BJ (cell line): ENCODE measurements around the gene LZTR1. TPM values are rescaled to one million over a fixed set of nuclear protein-coding genes. Genes with fewer than 3 reads are reported as not detected.

Source experiments
- CTCF ChIA-PET: fragments of 350-600 bp; formaldehyde crosslinking; extraction: SDS; loops from one replicate; lab custom pipeline; 2021; ENCODE audit warnings: antibody characterized with exemption, inconsistent platforms; lab: Yijun Ruan, JAX
- POLR2A ChIA-PET: fragments of 300-600 bp; sonication (Branson Sonifier 250); formaldehyde crosslinking; extraction: SDS; loops from one replicate; lab custom pipeline; 2021; ENCODE audit warnings: antibody characterized with exemption; lab: Charles Lee
- DNase-seq: peaks from one replicate; pipeline ENCODE4 v3.0.0-alpha.2; 2011; ENCODE audit warnings: low read depth
- H3K27me3 ChIP-seq: 2 replicates; pipeline ENCODE4 v1.6.0; 2011; ENCODE audit warnings: low read length; ENCODE audit not compliant: control insufficient read depth, insufficient read depth
- H3K36me3 ChIP-seq: 2 replicates; pipeline ENCODE4 v1.5.1; 2011; ENCODE audit warnings: low read length; ENCODE audit not compliant: control insufficient read depth, insufficient read depth
- H3K4me3 ChIP-seq: 2 replicates; pipeline ENCODE4 v1.5.1; 2011; ENCODE audit warnings: low read depth, mild to moderate bottlenecking, control low read depth, low read length
- CTCF ChIP-seq: IDR thresholded peaks from 2 replicates; pipeline ENCODE4 v1.5.1; 2011; ENCODE audit warnings: low read depth, mild to moderate bottlenecking, control low read depth, inconsistent platforms, low read length, moderate library complexity; ENCODE audit not compliant: insufficient read depth
- polyA plus RNA-seq: library from polyadenylated mRNA; depleted of rRNA; stranded (reverse); fragments of >200 nt; gene quantifications from 2 replicates; pipeline ENCODE4 v1.2.3, GENCODE V29; 2011

Gene LZTR1
- polyA plus RNA-seq, 1 experiment, result 45.9 TPM

- CTCF ChIA-PET, result no interaction called here
- Histone ChIP-seq H3K4me3 (no peak overlapping the region), H3K36me3 (peaks cover 19% of the 10 kb centered on the region), H3K27me3 (no peaks in the 10 kb centered on the region)
- TF ChIP-seq CTCF, result no peak
- no peak for DNase-seq
- POLR2A ChIA-PET, result no interaction called here
These were observed 4.3 kb downstream of the LZTR1 start for GRCh38 chr22:20986365-20986764.

GRCh38 chr22:20987375-20987774 lies 5.3 kb downstream of the LZTR1 start:
- no peak overlapping the region for H3K4me3 ChIP-seq
- no peaks in the 10 kb centered on the region for H3K27me3 ChIP-seq
- no peak for TF ChIP-seq CTCF
- DNase-seq, result no peak
- POLR2A ChIA-PET, result no interaction called here
- H3K36me3 ChIP-seq, result peaks cover 27% of the 10 kb centered on the region
- CTCF ChIA-PET, result interaction anchor here (0.6 kb wide), 1 partner anchor 12 kb away, joined by 3 read pairs; no protein-coding TSS in a partner anchor

GRCh38 chr22:20988573-20989322 lies 6.7 kb downstream of the LZTR1 start:
- no peak overlapping the region for H3K4me3 ChIP-seq
- CTCF ChIA-PET, result interaction anchor here (0.6 to 1.7 kb wide), 3 partner anchors 103 to 178 kb away, joined by 3 to 4 read pairs (median 3); no protein-coding TSS in a partner anchor
- no peak for DNase-seq
- H3K36me3 ChIP-seq, result peaks cover 34% of the 10 kb centered on the region
- H3K27me3 ChIP-seq, result no peaks in the 10 kb centered on the region
- no peak for TF ChIP-seq CTCF
- POLR2A ChIA-PET, result no interaction called here

- Histone ChIP-seq H3K27me3 (no peaks in the 10 kb centered on the region), H3K4me3 (no peak overlapping the region), H3K36me3 (peaks cover 36% of the 10 kb centered on the region)
- TF ChIP-seq CTCF, result no peak
- no peak for DNase-seq
- CTCF ChIA-PET, result interaction anchor here (1.2 to 2.1 kb wide), 4 partner anchors 8 to 114 kb away, joined by 3 to 5 read pairs (median 4); partner anchors contain the start of gene LZTR1
- POLR2A ChIA-PET, result no interaction called here
These were observed 7.4 kb downstream of the LZTR1 start for GRCh38 chr22:20989323-20990138.
